RWPE2 (cell line): ENCODE results near the gene ELAVL2.

ENCODE experiments used
- ATAC-seq: fragments of 200-7000 bp; cut with Tn5 transposase; 3 replicates; pipeline ENCODE4 v1.9.1; 2021; ENCODE audit warnings: low read depth
- DNase-seq: peaks from one replicate; pipeline ENCODE4 v3.0.0-alpha.2; 2020; ENCODE audit warnings: low spot score
- H3K27ac ChIP-seq: fragments of 450-650 bp; 2 replicates; pipeline ENCODE4 v1.5.1; 2017; ENCODE audit warnings: mild to moderate bottlenecking; ENCODE audit not compliant: poor library complexity, severe bottlenecking
- H3K27me3 ChIP-seq: fragments of 250-450 bp; sonication (Bioruptor Pico); 2 replicates; pipeline ENCODE4 v1.5.1; 2021; ENCODE audit warnings: mild to moderate bottlenecking, moderate library complexity; ENCODE audit not compliant: insufficient read depth, poor library complexity, severe bottlenecking
- H3K36me3 ChIP-seq: fragments of 250-450 bp; sonication (Bioruptor Pico); 2 replicates; pipeline ENCODE4 v1.5.1; 2020; ENCODE audit warnings: low read depth, mild to moderate bottlenecking, moderate library complexity
- H3K4me1 ChIP-seq: fragments of 250-450 bp; sonication (Bioruptor Pico); 2 replicates; pipeline ENCODE4 v1.5.1; 2021; ENCODE audit warnings: mild to moderate bottlenecking, moderate library complexity; ENCODE audit not compliant: insufficient read depth, poor library complexity, severe bottlenecking
- H3K4me3 ChIP-seq: fragments of 250-450 bp; sonication (Bioruptor Pico); 2 replicates; pipeline ENCODE4 v1.5.1; 2021; ENCODE audit warnings: mild to moderate bottlenecking, moderate library complexity; ENCODE audit not compliant: severe bottlenecking
- H3K9me3 ChIP-seq: fragments of 250-450 bp; sonication (Bioruptor Pico); 2 replicates; pipeline ENCODE4 v1.5.1; 2021; ENCODE audit warnings: mild to moderate bottlenecking, moderate library complexity; ENCODE audit not compliant: severe bottlenecking
- TF ChIP-seq, protein P1 (sequence below): fragments of 450-650 bp; IDR thresholded peaks from one replicate; pipeline ENCODE4 v1.5.1; 2017; ENCODE audit warnings: mild to moderate bottlenecking, moderate library complexity; ENCODE audit not compliant: poor library complexity, severe bottlenecking

ELAVL2 gene

DNA sequence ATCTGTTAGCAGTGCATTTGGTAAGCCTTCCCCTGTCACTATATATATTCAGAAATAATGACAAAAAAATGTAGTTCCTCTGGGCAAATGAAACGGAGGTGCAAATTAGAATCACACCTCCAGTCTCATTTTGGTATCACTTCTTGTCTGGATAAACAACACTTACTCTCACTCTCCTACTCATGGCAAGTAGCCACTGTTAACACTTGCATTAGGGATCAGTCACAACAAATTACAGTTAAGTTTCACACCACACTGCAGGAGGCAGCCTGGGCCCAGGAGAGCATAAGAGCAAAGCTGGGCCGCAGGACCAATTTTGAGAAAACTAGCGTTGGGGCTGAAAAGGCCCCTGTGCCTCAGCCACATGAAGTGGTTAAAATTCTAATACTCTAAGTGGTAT, 161.0 kb downstream of the ELAVL2 start:
- Histone ChIP-seq H3K9me3 (no peaks in the 10 kb centered on the region), H3K27me3 (no peaks in the 10 kb centered on the region), H3K36me3 (peaks cover 24% of the 10 kb centered on the region), H3K27ac (no peak overlapping the region), H3K4me1 (no peaks in the 10 kb centered on the region), H3K4me3 (no peak overlapping the region)
- TF ChIP-seq, protein P1, sequence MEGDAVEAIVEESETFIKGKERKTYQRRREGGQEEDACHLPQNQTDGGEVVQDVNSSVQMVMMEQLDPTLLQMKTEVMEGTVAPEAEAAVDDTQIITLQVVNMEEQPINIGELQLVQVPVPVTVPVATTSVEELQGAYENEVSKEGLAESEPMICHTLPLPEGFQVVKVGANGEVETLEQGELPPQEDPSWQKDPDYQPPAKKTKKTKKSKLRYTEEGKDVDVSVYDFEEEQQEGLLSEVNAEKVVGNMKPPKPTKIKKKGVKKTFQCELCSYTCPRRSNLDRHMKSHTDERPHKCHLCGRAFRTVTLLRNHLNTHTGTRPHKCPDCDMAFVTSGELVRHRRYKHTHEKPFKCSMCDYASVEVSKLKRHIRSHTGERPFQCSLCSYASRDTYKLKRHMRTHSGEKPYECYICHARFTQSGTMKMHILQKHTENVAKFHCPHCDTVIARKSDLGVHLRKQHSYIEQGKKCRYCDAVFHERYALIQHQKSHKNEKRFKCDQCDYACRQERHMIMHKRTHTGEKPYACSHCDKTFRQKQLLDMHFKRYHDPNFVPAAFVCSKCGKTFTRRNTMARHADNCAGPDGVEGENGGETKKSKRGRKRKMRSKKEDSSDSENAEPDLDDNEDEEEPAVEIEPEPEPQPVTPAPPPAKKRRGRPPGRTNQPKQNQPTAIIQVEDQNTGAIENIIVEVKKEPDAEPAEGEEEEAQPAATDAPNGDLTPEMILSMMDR: no peak
- no peak for ATAC-seq
- no peak for DNase-seq

DNA sequence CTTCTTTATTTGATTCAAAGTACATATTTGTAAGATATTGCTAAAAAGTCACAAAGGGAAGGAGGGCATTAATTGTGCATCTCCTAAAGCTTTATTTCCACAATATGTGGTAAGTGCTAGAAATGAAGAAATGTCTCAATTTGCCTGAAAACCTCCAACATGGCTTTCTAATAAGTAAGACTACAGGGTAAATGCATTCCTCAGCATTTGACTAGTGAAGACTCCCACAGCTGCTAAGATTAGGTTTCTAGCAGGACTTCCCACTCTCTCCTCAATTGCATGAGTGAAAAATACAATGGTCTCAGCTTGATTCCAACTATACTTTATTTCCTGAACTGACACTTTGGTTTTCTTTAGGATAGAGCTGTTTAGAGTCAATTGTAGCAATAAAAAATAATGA, 162.1 kb downstream of the ELAVL2 start:
- no peak for DNase-seq
- TF ChIP-seq, protein P1: no peak
- Histone ChIP-seq H3K27ac (no peak overlapping the region), H3K9me3 (no peaks in the 10 kb centered on the region), H3K36me3 (peaks cover 34% of the 10 kb centered on the region), H3K27me3 (no peaks in the 10 kb centered on the region), H3K4me1 (no peaks in the 10 kb centered on the region), H3K4me3 (no peak overlapping the region)
- ATAC-seq: no peak

DNA sequence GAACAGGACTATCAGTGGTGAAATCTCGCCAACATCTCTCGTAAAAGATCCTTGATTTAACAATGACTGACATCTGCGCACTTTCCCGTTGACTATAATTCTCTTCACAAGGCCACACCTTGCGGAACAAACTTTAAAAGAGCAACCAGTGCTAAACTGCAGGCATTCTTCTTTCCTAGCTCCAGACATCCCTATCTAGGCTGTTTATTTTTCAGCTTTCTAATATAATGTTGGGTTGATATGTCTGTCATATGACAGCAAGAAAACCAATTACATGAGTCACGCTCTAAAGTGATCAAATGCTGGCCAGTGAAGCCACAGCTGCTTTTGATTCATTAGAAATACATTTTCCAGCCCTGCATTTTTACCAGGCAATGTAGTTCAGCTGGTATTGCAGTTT, 162.5 kb downstream of the ELAVL2 start:
- no peaks in the 10 kb centered on the region for H3K27me3 ChIP-seq
- H3K9me3 ChIP-seq: no peaks in the 10 kb centered on the region
- no peaks in the 10 kb centered on the region for H3K4me1 ChIP-seq
- H3K27ac ChIP-seq: no peak overlapping the region
- DNase-seq: no peak
- no peak overlapping the region for H3K4me3 ChIP-seq
- no peak for ATAC-seq
- peaks cover 37% of the 10 kb centered on the region for H3K36me3 ChIP-seq
- TF ChIP-seq, protein P1: no peak

DNA sequence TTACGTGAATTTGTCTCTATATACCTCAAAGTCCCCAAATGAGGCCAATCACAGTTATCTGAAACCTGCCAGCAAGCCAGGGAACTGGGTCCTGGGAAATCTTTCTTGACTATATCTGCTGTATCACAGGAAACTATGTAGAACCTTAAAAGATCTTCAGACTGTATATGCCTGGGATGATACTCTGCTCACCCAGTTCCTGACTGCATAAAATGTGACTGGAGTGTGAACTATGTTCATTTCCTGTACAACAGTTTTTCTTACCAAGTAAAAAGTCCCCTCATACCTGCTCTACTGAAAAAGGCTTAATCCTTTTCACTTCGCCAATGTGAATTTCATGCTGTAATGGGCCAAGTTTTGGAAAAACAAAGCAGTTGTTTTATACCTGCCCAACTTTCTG, 162.9 kb downstream of the ELAVL2 start:
- TF ChIP-seq, protein P1: no peak
- Histone ChIP-seq H3K4me3 (no peak overlapping the region), H3K27ac (no peak overlapping the region), H3K4me1 (no peaks in the 10 kb centered on the region), H3K36me3 (peaks cover 37% of the 10 kb centered on the region), H3K27me3 (no peaks in the 10 kb centered on the region), H3K9me3 (no peaks in the 10 kb centered on the region)
- ATAC-seq: no peak
- DNase-seq: no peak

DNA sequence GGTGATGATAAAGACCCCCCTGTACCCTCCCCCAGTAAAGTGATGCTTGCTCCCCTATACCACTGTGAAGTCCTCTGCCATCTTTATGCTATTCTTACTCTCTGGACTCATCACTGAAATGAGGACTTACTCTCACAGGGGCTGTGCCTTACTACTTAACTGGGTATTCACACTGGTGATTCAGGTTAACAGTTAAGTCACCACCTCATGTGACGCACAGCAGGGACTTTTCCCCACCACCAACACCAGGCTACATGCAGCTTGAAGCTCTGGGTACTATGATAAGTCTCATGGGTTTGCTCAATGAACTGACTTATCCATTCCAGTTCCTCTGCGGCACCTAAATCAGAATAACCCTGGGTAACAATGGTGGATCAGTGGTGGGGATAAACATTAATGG, 163.7 kb downstream of the ELAVL2 start:
- TF ChIP-seq, protein P1: no peak
- H3K27ac ChIP-seq: no peak overlapping the region
- DNase-seq (no peak), ATAC-seq (no peak)
- H3K9me3 ChIP-seq: no peaks in the 10 kb centered on the region
- no peaks in the 10 kb centered on the region for H3K27me3 ChIP-seq
- H3K36me3 ChIP-seq: peaks cover 37% of the 10 kb centered on the region
- H3K4me1 ChIP-seq: no peaks in the 10 kb centered on the region
- H3K4me3 ChIP-seq: no peak overlapping the region
